WERI-Rb-1 (cell line): Measurements from ENCODE around the gene CHST15.

Experiments
- DNase-seq: peaks from one replicate; pipeline ENCODE4 v3.0.0-alpha.2; 2020
- H3K27ac ChIP-seq: fragments of 250-450 bp; sonication (Bioruptor Pico); 2 replicates; pipeline ENCODE4 v1.5.1; 2020; ENCODE audit warnings: mild to moderate bottlenecking, moderate library complexity
- H3K27me3 ChIP-seq: fragments of 250-450 bp; sonication (Bioruptor Pico); 2 replicates; pipeline ENCODE4 v1.5.1; 2021; ENCODE audit warnings: mild to moderate bottlenecking, low read depth, moderate library complexity; ENCODE audit not compliant: insufficient read depth, severe bottlenecking
- H3K36me3 ChIP-seq: fragments of 250-450 bp; sonication (Bioruptor Pico); 2 replicates; pipeline ENCODE4 v1.5.1; 2020; ENCODE audit warnings: mild to moderate bottlenecking, moderate library complexity
- H3K4me3 ChIP-seq: 2 replicates; pipeline ENCODE4 v1.5.1; 2011; ENCODE audit warnings: low read depth, mild to moderate bottlenecking, control low read depth, low read length
- H3K9me3 ChIP-seq: fragments of 250-450 bp; sonication (Bioruptor Pico); 2 replicates; pipeline ENCODE4 v1.5.1; 2021; ENCODE audit warnings: mild to moderate bottlenecking, moderate library complexity; ENCODE audit not compliant: severe bottlenecking
- TF ChIP-seq, protein P1 (sequence below): IDR thresholded peaks from 2 replicates; pipeline ENCODE4 v1.5.1; 2011; ENCODE audit warnings: low read depth, mild to moderate bottlenecking, control low read depth, inconsistent platforms, low read length

The CHST15 gene

DNA sequence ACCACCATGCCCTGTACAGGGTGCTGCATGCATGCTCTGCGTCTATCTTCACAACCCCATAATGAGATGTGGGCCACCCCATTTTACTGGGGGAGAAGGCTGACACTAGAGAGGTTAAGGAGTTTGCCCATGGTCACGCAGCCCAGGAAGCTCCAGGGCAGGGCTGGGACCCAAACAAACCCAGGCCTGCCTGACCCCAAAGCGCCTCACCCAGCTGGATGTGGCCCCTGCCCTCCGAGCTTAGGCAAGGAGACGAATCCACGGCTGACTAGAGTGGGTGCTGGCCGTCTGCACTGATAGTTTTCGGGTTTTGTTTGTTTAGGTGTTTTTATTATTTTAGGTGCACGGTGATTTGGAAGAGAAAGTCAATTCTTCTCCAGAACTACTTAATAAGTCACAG is 65.7 kb downstream of the CHST15 start:
- Histone ChIP-seq H3K36me3 (no peaks in the 10 kb centered on the region), H3K27me3 (no peaks in the 10 kb centered on the region)
- TF ChIP-seq, protein P1, sequence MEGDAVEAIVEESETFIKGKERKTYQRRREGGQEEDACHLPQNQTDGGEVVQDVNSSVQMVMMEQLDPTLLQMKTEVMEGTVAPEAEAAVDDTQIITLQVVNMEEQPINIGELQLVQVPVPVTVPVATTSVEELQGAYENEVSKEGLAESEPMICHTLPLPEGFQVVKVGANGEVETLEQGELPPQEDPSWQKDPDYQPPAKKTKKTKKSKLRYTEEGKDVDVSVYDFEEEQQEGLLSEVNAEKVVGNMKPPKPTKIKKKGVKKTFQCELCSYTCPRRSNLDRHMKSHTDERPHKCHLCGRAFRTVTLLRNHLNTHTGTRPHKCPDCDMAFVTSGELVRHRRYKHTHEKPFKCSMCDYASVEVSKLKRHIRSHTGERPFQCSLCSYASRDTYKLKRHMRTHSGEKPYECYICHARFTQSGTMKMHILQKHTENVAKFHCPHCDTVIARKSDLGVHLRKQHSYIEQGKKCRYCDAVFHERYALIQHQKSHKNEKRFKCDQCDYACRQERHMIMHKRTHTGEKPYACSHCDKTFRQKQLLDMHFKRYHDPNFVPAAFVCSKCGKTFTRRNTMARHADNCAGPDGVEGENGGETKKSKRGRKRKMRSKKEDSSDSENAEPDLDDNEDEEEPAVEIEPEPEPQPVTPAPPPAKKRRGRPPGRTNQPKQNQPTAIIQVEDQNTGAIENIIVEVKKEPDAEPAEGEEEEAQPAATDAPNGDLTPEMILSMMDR = no peak

DNA sequence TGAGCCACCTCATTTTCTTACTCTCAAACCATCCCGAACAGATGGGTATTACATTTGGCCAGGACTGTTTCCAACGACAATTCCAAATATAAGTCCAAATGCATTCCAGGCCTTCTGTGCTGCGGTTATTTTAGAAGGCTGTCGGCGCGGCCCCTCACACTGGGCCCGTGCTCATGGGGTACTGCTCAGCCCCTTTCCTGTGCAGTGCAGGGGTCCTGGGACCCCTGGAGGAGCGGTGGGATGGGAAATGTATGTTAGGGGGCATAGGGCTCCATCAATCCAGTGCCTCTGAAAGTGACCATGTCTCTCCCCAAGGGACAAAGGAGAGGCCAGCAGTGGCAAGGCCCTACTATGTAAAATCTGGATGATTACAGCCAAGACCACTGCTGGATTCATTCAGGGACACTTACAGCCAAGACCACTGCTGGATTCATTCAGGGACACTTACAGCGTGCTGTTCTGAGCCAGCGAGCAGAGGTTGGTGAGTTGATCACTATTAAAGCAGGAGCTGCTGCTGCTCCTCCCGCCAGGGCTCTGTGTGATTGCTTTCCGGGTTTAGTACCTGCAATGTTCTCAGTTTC is 66.3 kb downstream of the CHST15 start:
- Histone ChIP-seq H3K9me3 (no peaks in the 10 kb centered on the region), H3K27me3 (no peaks in the 10 kb centered on the region)
- no peak for DNase-seq

More for the DNA sequence above, 65.7 kb downstream of the CHST15 start:
- Histone ChIP-seq H3K4me3 (no peak overlapping the region), H3K9me3 (no peaks in the 10 kb centered on the region), H3K27ac (no peak overlapping the region)
- DNase-seq = no peak

DNA sequence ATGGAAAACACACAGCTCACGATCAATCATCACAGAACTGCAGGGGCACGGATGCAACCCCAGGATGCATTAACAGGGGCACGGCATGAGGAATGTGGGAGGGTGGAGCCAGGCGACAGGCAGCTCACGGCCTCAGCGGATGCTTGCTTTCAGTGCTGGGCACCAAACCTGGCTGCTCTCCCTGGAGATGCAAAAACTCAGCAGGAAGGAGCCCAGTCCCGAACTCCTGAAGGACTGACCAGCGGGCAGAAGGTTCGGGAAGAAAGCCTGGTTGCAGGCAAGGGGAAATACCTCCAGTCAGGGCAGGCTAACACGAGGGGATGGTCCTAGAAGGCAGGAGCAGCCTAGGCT is 66.8 kb downstream of the CHST15 start:
- no peaks in the 10 kb centered on the region for H3K27me3 ChIP-seq
- H3K36me3 ChIP-seq = no peaks in the 10 kb centered on the region
- H3K4me3 ChIP-seq = no peak overlapping the region
- DNase-seq = no peak
- TF ChIP-seq, protein P1 = no peak
- H3K27ac ChIP-seq = no peak overlapping the region
- no peaks in the 10 kb centered on the region for H3K9me3 ChIP-seq

More for the DNA sequence above, 66.3 kb downstream of the CHST15 start:
- no peaks in the 10 kb centered on the region for H3K36me3 ChIP-seq
- no peak overlapping the region for H3K4me3 ChIP-seq
- H3K27ac ChIP-seq = no peak overlapping the region
- TF ChIP-seq, protein P1 = no peak

DNA sequence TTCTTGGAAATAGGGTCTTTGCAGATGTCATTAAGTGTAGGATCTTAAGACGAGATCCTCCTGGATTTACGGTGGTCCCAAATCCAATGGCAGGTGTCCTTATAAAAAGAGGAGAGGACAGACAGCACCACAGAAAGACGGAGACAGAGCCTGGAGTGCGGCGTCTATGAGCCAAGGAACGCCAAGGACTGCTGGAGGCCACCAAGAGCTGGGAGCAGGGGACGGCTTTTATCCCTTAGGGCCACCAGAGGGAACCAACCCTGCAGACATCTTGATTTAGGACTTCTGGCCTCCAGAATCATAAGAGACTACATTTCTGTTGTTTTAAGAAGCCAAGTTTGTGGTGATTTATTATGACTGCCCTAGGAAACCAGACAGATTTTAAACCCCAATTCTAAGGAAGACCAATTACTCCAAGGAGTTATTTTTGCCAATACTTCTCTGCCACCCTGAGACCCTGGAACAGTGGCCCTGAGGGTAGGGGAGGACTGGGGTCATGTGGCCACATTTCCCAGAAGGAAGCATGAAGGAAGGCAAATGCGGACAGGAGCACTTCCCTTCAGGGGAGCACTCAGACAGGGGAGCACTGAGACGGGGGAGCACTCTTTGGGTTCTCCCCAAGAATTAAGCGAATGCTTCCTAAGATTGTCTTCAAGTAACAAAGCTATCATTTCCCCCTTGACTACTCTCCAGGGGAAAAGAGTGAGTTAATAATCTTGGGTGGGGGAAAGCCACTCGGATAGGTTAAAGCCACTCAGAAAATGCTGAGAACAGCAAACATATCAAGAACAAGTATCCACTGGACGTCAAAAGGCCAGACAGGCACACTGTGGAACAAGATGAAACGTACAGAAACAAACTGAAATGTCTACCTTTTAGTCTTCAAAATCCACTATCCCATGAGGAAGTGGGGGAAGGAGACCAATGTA is 67.5 kb downstream of the CHST15 start:
- peak; percentile 37 for DNase-seq
- Histone ChIP-seq H3K9me3 (no peaks in the 10 kb centered on the region), H3K27ac (no peak overlapping the region), H3K36me3 (no peaks in the 10 kb centered on the region), H3K27me3 (no peaks in the 10 kb centered on the region), H3K4me3 (no peak overlapping the region)
- TF ChIP-seq, protein P1 = peak; percentile 50; the same call in 1 of the 2 replicates

DNA sequence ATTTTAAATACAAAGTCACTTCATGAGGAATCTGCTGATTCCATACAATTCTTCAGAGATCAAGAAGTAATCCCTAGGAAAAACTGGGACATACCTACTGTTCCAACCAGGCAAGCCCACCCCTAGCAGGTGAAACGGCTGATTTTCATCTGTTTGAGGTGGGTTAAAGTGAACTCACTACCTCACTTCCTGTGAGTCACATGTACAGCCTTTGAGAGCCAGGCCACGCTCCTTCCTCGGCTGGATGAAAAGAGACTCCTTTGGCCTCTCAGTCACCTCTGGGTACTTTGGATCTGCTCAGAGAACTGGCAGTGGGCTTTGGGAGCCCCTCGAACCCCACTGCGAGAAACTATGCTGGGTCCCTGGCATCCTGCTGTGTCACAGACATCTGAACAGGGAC is 68.2 kb downstream of the CHST15 start:
- DNase-seq = no peak
- Histone ChIP-seq H3K27ac (no peak overlapping the region), H3K4me3 (no peak overlapping the region), H3K36me3 (no peaks in the 10 kb centered on the region), H3K27me3 (no peaks in the 10 kb centered on the region), H3K9me3 (no peaks in the 10 kb centered on the region)
- TF ChIP-seq, protein P1 = no peak
